Common myeloid progenitor, CD34-positive (primary cell): ENCODE results near the gene ZFAND6.

Source experiments
- CTCF ChIA-PET: fragments of 350-600 bp; sonication (Branson Sonifier 250); formaldehyde crosslinking; loops from one replicate; lab custom pipeline; 2021; ENCODE audit warnings: antibody characterized with exemption; lab: Charles Lee
- POLR2A ChIA-PET: fragments of 350-600 bp; sonication (Branson Sonifier 250); formaldehyde crosslinking; loops from one replicate; lab custom pipeline; 2021; ENCODE audit warnings: antibody characterized with exemption; lab: Charles Lee
- DNase-seq, 3 donors: peaks; one replicate each; pipeline versions ENCODE4 v3.0.0 to v3.0.0-alpha.2; 2013
- H3K27ac ChIP-seq, 2 experiments: 1 replicate in 1 of 2; 2 replicates in 1 of 2; pipeline ENCODE4 v1.7.0; 2013; ENCODE audit warnings: inconsistent platforms in 2 of 2, low read length in 2 of 2, mild to moderate bottlenecking in 2 of 2, low read depth in 1 of 2, moderate library complexity in 1 of 2; ENCODE audit not compliant: severe bottlenecking in 2 of 2, insufficient read depth in 1 of 2, poor library complexity in 1 of 2
- H3K27me3 ChIP-seq, 5 experiments: replicated peaks in 2 of 5; 1 replicate in 3 of 5; 2 replicates in 2 of 5; pipeline versions ENCODE4 v1.6.1 to v1.7.0; 2013; ENCODE audit warnings: low read length in 4 of 5, mild to moderate bottlenecking in 2 of 5, moderate library complexity in 2 of 5, inconsistent platforms in 1 of 5; ENCODE audit not compliant: insufficient read depth in 5 of 5, control insufficient read depth in 4 of 5
- H3K36me3 ChIP-seq, 4 experiments: 1 replicate in 2 of 4; 2 replicates in 2 of 4; pipeline versions ENCODE4 v1.6.1 to v1.7.0; 2013; ENCODE audit warnings: low read length in 3 of 4, control low read depth in 1 of 4, mild to moderate bottlenecking in 1 of 4; ENCODE audit not compliant: control insufficient read depth in 4 of 4, insufficient read depth in 4 of 4
- H3K4me1 ChIP-seq, 4 experiments: 1 replicate in 3 of 4; 2 replicates in 1 of 4; pipeline versions ENCODE4 v1.6.1 to v1.7.1; 2013; ENCODE audit warnings: low read length in 3 of 4, mild to moderate bottlenecking in 3 of 4, control low read depth in 1 of 4, inconsistent platforms in 1 of 4, moderate library complexity in 1 of 4; ENCODE audit not compliant: control insufficient read depth in 4 of 4, insufficient read depth in 4 of 4; ENCODE audit errors: control extremely low read depth in 1 of 4
- H3K4me3 ChIP-seq, 7 experiments: 1 replicate in 4 of 7; 2 replicates in 3 of 7; pipeline versions ENCODE4 v1.5.1 to v1.7.0; 2013; ENCODE audit warnings: mild to moderate bottlenecking in 7 of 7, low read length in 6 of 7, moderate library complexity in 6 of 7, inconsistent platforms in 2 of 7, low read depth in 2 of 7, control low read depth in 1 of 7; ENCODE audit not compliant: insufficient read depth in 4 of 7, control insufficient read depth in 1 of 7; ENCODE audit errors: extremely low read depth in 1 of 7
- H3K9me3 ChIP-seq, 5 experiments: 1 replicate in 4 of 5; 2 replicates in 1 of 5; pipeline versions ENCODE4 v1.6.1 to v1.7.1; 2013; ENCODE audit warnings: low read length in 4 of 5, mild to moderate bottlenecking in 2 of 5, inconsistent platforms in 1 of 5, low read depth in 1 of 5, moderate library complexity in 1 of 5; ENCODE audit not compliant: control insufficient read depth in 4 of 5, insufficient read depth in 2 of 5; ENCODE audit errors: control extremely low read depth in 1 of 5
- WGBS: methylation state at CpG from one replicate; pipeline ENCODE4 v1.1.5; 2013; ENCODE audit not compliant: insufficient coverage; 5-methylcytosine and 5-hydroxymethylcytosine counted together

The ZFAND6 gene

DNA sequence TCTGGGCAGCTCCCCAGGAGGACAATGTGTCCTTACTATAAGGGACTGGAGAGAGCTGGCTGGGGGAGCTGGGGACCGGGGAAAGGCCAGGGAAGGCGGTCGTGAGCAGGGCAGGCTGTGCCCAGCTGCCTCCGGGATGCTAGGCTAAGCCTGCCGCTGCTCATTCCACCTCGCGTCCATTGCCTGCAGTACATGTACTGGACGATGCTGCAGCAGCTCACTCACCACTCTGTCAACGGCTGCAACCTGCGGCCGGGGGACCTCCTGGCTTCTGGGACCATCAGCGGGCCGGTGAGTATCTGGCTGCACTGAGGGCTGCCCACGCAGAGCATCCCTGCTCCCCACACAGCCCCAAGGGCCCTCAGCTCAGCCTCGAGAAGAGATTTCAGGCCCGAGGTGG, 120.5 kb downstream of the ZFAND6 start:
- H3K36me3 ChIP-seq = peaks cover 9 to 88% (median 59%) of the 10 kb centered on the region in 4 experiments
- peaks cover 0 to under 1% (median 0%) of the 10 kb centered on the region in 5 experiments for H3K9me3 ChIP-seq
- CTCF ChIA-PET = interaction anchor here (1.0 kb wide), 1 partner anchor 19 kb away, joined by 6 read pairs; no protein-coding TSS in a partner anchor
- no peak overlapping the region for H3K27ac ChIP-seq
- no peak overlapping the region for H3K4me3 ChIP-seq
- H3K4me1 ChIP-seq = no peaks in the 10 kb centered on the region
- POLR2A ChIA-PET = interaction anchor here (0.5 kb wide), 1 partner anchor 44 kb away, joined by 3 read pairs; no protein-coding TSS in a partner anchor
- H3K27me3 ChIP-seq = no peaks in the 10 kb centered on the region
- DNase-seq = no peak
- 89% methylated on average over 14 of the region's 16 CpGs for WGBS

DNA sequence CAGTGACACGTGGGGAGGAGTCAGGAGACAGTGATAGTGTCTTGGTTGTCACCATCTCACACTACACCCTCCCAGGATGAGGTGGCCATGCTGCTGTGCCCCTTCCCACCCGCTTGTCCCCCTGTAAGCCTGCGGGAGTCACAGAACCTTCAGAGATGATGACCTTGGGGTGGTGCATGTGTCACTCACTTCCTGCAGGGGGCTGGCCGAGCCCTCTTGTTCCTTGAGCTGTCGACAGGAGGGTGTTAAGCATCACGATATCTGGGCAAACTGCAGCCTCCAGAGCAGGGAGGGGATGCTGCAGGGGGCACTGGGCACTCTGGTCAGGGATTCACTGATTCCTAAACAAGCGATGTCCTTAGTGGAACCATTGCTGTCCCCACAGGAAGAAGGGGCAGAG, 121.0 kb downstream of the ZFAND6 start:
- H3K27ac ChIP-seq = no peak overlapping the region
- H3K27me3 ChIP-seq = no peaks in the 10 kb centered on the region
- CTCF ChIA-PET = interaction anchor here (1.3 kb wide), 1 partner anchor 8 kb away, joined by 4 read pairs; no protein-coding TSS in a partner anchor

DNA sequence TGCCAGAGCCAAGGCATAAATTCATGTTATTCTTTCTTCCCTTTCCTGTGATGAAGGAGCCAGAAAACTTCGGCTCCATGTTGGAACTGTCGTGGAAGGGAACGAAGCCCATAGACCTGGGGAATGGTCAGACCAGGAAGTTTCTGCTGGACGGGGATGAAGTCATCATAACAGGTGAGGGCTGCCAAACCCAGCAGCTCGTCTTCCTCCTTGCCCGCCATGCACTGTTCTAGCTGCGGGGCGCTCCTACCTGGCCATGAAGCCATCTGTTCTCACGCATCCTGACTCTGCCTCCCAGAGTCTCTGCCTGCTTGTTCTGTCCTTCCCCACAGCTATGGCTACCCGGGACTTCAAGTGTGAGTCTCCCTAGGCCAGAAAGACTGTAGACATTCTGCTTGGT, 121.5 kb downstream of the ZFAND6 start:
- Histone ChIP-seq H3K36me3 (peaks cover 9 to 92% (median 61%) of the 10 kb centered on the region in 4 experiments), H3K27me3 (no peaks in the 10 kb centered on the region), H3K9me3 (peaks cover 0 to 3% (median 0%) of the 10 kb centered on the region in 5 experiments), H3K4me3 (no peak overlapping the region), H3K4me1 (no peaks in the 10 kb centered on the region), H3K27ac (no peak overlapping the region)
- ChIA-PET POLR2A (no interaction called here), CTCF (interaction anchor here (1.3 kb wide), 1 partner anchor 8 kb away, joined by 4 read pairs; no protein-coding TSS in a partner anchor)
- WGBS = 98% methylated on average over 10 of the region's 10 CpGs
- DNase-seq = no peak

More for the DNA sequence above, 121.0 kb downstream of the ZFAND6 start:
- peaks cover 9 to 88% (median 58%) of the 10 kb centered on the region in 4 experiments for H3K36me3 ChIP-seq
- no peak overlapping the region for H3K4me3 ChIP-seq
- POLR2A ChIA-PET = interaction anchor here (0.5 kb wide), 1 partner anchor 45 kb away, joined by 3 read pairs; no protein-coding TSS in a partner anchor
- H3K9me3 ChIP-seq = peaks cover 0 to 3% (median 0%) of the 10 kb centered on the region in 5 experiments
- WGBS = 99% methylated on average over 7 of the region's 7 CpGs
- H3K4me1 ChIP-seq = no peaks in the 10 kb centered on the region
- DNase-seq = no peak

DNA sequence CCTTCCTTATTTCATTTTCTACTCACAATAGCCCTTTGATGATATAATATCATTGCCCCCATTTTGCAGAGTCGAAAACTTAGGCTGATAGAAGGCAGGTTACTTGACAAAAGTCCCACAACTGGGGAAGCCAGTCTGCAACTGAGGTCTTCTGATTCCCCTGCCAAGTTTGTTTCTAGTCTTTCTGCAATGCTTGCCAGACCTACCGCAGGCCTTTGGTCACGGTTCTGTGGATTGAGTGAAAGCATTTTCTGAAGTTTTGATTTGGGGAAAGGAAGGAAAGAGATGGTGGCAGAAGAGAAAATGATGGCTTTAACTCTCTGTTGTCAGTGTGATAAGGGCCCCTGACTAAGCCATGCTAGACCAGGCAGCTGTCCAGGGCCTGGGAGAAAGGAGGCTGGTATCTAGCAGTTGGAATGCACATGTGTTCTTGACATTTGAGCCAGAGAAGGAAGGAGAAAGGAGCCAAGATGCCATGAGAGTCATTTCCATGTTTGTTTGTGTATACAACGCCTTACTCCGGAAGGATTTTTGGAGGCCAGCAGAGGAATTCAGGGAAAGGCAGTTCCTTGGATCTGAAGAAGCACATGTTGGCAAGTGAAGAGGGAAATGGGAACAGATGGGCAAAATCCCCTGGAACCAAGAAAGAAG, 123.3 kb downstream of the ZFAND6 start:
- H3K36me3 ChIP-seq = peaks cover 13 to 94% (median 66%) of the 10 kb centered on the region in 4 experiments
- H3K27me3 ChIP-seq = no peaks in the 10 kb centered on the region
- CTCF ChIA-PET = interaction anchor here (0.7 to 1.2 kb wide), 2 partner anchors 9 to 69 kb away, joined by 3 read pairs; no protein-coding TSS in a partner anchor
- WGBS = 98% methylated on average over 5 of the region's 5 CpGs
- H3K27ac ChIP-seq = no peak overlapping the region
- no peaks in the 10 kb centered on the region for H3K4me1 ChIP-seq
- no peak overlapping the region for H3K4me3 ChIP-seq
- peaks cover 0 to 3% (median 0%) of the 10 kb centered on the region in 5 experiments for H3K9me3 ChIP-seq
- DNase-seq = no peak
- POLR2A ChIA-PET = interaction anchor here (0.5 kb wide), 1 partner anchor 571 kb away, joined by 3 read pairs; no protein-coding TSS in a partner anchor

DNA sequence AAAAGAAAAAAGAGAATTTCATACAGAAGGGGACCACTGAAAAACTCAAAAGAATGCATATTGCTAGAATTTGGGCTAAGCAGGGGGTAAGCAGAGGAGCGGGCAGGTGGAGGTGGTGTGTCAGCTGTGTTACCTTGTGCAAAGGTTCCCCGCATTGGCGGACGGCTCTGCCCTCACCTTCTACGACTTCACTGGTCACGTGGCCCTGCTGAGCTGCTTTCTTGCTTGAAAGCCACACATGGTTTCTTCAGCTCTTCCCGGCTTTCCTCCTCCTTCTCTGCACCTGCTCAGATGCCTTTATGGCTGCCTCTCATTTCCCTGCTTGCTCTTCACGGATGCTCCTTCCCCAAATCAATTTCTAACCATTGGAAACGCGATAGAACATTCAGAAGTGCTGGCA, 123.8 kb downstream of the ZFAND6 start:
- H3K4me1 ChIP-seq = no peaks in the 10 kb centered on the region
- peaks cover 12 to 94% (median 69%) of the 10 kb centered on the region in 4 experiments for H3K36me3 ChIP-seq
- H3K9me3 ChIP-seq = peaks cover 0 to 3% (median 0%) of the 10 kb centered on the region in 5 experiments
- no peak overlapping the region for H3K27ac ChIP-seq
- ChIA-PET CTCF (interaction anchor here (0.7 kb wide), 1 partner anchor 9 kb away, joined by 3 read pairs; no protein-coding TSS in a partner anchor), POLR2A (interaction anchor here (0.5 kb wide), 1 partner anchor 570 kb away, joined by 3 read pairs; no protein-coding TSS in a partner anchor)
- no peak overlapping the region for H3K4me3 ChIP-seq
- no peak for DNase-seq
- no peaks in the 10 kb centered on the region for H3K27me3 ChIP-seq
- WGBS = 96% methylated on average over 9 of the region's 10 CpGs

DNA sequence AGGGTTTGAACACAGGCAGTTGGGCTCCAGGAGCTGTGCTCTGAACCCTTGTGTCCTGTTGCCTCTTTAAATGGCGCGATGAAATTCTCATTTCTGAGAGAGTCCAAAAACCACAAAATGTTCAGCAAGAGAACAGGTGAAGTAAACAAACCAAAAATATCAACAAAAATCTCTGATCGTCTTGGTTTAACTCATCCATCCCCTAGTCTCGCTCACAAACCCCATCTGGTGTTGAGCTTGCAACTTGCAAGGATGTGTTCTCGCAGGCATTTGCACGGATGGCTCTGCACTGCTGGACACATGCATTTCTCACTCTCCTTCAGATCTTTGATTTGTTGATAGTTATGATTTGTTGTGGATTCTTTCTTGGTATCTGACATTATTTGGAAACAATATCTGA, 124.4 kb downstream of the ZFAND6 start:
- Histone ChIP-seq H3K27me3 (no peaks in the 10 kb centered on the region), H3K9me3 (peaks cover 0 to 3% (median 0%) of the 10 kb centered on the region in 5 experiments), H3K4me1 (no peaks in the 10 kb centered on the region), H3K27ac (no peak overlapping the region), H3K36me3 (peaks cover 11 to 97% (median 70%) of the 10 kb centered on the region in 4 experiments), H3K4me3 (no peak overlapping the region)
- no peak for DNase-seq
- ChIA-PET CTCF (interaction anchor here (0.7 kb wide), 1 partner anchor 10 kb away, joined by 3 read pairs; no protein-coding TSS in a partner anchor), POLR2A (no interaction called here)
- 88% methylated on average over 3 of the region's 6 CpGs for WGBS

DNA sequence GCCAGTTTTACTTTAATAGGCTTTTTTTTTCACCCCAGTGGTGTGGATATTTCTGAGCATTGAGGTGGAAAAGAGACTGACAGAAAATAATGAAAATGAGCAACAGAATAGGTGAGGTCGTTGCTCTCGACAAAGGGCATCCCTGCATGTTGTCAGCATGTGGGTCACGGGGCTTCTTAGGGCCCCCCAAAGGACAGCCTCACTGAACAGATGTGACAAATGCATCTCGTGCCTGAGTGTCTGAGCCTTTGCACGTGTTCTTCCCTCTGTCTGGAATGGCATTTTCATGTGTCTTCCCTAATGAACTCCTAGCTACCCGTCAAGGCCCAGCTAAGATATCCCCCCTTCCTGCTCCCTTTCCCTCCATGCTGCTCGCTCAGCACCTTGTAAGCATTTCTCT, 125.1 kb downstream of the ZFAND6 start:
- Histone ChIP-seq H3K27ac (no peak overlapping the region), H3K36me3 (peaks cover 9 to 93% (median 66%) of the 10 kb centered on the region in 4 experiments), H3K4me1 (no peaks in the 10 kb centered on the region), H3K4me3 (no peak overlapping the region), H3K9me3 (peaks cover 0 to 3% (median 0%) of the 10 kb centered on the region in 5 experiments), H3K27me3 (no peaks in the 10 kb centered on the region)
- no peak for DNase-seq
- CTCF ChIA-PET = no interaction called here
- POLR2A ChIA-PET = no interaction called here
- WGBS = 97% methylated on average over 6 of the region's 7 CpGs
